ENCODE measurements around the gene POLR3H. TPM values are rescaled to one million over a fixed set of nuclear protein-coding genes. Genes with fewer than 3 reads are reported as not detected.

Gene POLR3H
- total and polyA plus RNA-seq, 2 donors (not counting 3 experiments of a cell fraction or from before 2014, with no cell fraction given), result 31.2 to 39.4 TPM

- Histone ChIP-seq H3K27ac (ENCODE audit: insufficient read depth, low read depth, low read length) (no peak overlapping the region), H4K20me1 (replicated peaks; ENCODE audit: control insufficient read depth, extremely low read depth, insufficient read depth, low read length) (no peaks in the 10 kb centered on the region), H3K79me2 (ENCODE audit: control insufficient read depth, insufficient read depth, low read length) (no peaks in the 10 kb centered on the region), H3K9ac (replicated peaks; ENCODE audit: extremely low read depth, insufficient read depth, low read length) (no peak overlapping the region), H3K4me2 (ENCODE audit: insufficient read depth, low read length) (no peak overlapping the region), H3K4me3 (replicated peaks in 1 of 3; ENCODE audit: insufficient read depth in 1 of 3, low read depth in 1 of 3, low read length in 3 of 3) (no peak overlapping the region), H3K9me3 (replicated peaks; ENCODE audit: control insufficient read depth, insufficient read depth, low read length) (no peaks in the 10 kb centered on the region), H3K36me3 (ENCODE audit: control insufficient read depth in 2 of 2, extremely low read depth in 1 of 2, insufficient read depth in 2 of 2, low read length in 2 of 2) (peaks cover 0 to 7% of the 10 kb centered on the region in 2 experiments), H3K9me1 (replicated peaks; ENCODE audit: control insufficient read depth, extremely low read depth, insufficient read depth, low read length) (no peaks in the 10 kb centered on the region), H2AFZ (ENCODE audit: low read depth, low read length) (no peak overlapping the region), H3K4me1 (ENCODE audit: control insufficient read depth, extremely low read depth, insufficient read depth, low read length) (no peaks in the 10 kb centered on the region), H3K27me3 (ENCODE audit: control insufficient read depth in 2 of 2, insufficient read depth in 2 of 2, low read length in 2 of 2) (no peaks in the 10 kb centered on the region)
- ChIA-PET CTCF (interaction anchor here (0.6 to 1.3 kb wide), 3 partner anchors 10 to 17 kb away, joined by 3 to 6 read pairs (median 3); partner anchors contain the start of gene PMM1), POLR2A (interaction anchor here (0.6 to 1.2 kb wide), 2 partner anchors 10 to 393 kb away, joined by 5 read pairs; partner anchors contain the start of gene PMM1)
- no TSS peak for BruUV-seq (replicated peaks)
- DNase-seq (ENCODE audit: low read depth, low spot score) (no peak), FAIRE-seq (no peak)
- dilution Hi-C loops (cut with MboI; ENCODE audit: extremely low pct_ligation_motif_present, low sequenced_read_pairs), result no loop called here
- TF ChIP-seq FOS (IDR thresholded peaks at IDR 0.05; ENCODE audit: borderline replicate concordance, insufficient read depth, low read length) (no peak), MAX (IDR thresholded peaks at IDR 0.05; ENCODE audit: insufficient read depth, insufficient read length) (no peak), JUN (IDR thresholded peaks at IDR 0.05; ENCODE audit: borderline replicate concordance, insufficient read depth, insufficient read length, low read depth) (no peak), POLR2AphosphoS5 (IDR thresholded peaks at IDR 0.05; ENCODE audit: insufficient read depth, low read depth, low read length) (no peak), GATA2 (IDR thresholded peaks at IDR 0.05; ENCODE audit: insufficient read depth, insufficient read length, low read depth, low read length) (no peak), MYC (IDR thresholded peaks at IDR 0.05; ENCODE audit: low read depth, low read length) (no peak), EZH2 (IDR thresholded peaks at IDR 0.05; ENCODE audit: borderline replicate concordance, low read depth, low read length, severe bottlenecking) (no peak), CTCF (IDR thresholded peaks at IDR 0.05; ENCODE audit: extremely low read depth in 1 of 2, insufficient read depth in 1 of 2, low read depth in 1 of 2, low read length in 2 of 2) (no peak), POLR2A (IDR thresholded peaks at IDR 0.05; ENCODE audit: low read depth, low read length) (no peak)
- intact Hi-C loops (cut with micrococcal nuclease), result no loop called here
These were observed 35.2 kb upstream of the POLR3H start for GRCh38 chr22:41579297-41579996.

Data from endothelial cell of umbilical vein (primary cell).